Raji (cell line): ENCODE results near the gene COL4A1.

Experiments used
- POLR2A ChIP-seq: IDR thresholded peaks from 2 replicates; pipeline ENCODE4 v1.6.1; 2011; ENCODE audit warnings: low read depth, low read length, control low read depth; ENCODE audit not compliant: insufficient read depth

COL4A1 gene

DNA sequence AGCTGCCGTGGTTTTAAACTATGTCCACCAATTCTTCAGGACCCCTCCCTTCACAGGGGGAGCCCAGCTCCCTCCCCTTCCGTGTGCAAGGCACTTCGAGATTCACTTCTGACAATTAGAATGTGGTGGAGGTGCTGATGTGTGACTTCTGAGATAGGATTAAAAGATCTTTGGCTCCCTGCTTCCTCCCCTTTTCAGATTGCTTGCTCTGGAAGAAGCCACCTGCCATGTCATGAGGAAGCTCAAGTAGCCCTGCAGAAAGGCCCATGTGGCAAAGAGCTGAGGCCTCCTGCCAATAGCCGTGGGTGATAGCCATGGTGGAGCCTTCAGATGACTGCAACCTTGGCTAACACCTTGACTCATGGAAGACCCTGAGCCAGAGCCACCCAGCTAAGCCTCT is 204.9 kb downstream of the COL4A1 start:
- no peak for TF ChIP-seq POLR2A

GRCh38 chr13:110099922-110100321 is 207.0 kb downstream of the COL4A1 start:
- TF ChIP-seq POLR2A: no peak
